NCI-H1436 (cell line): Measurements from ENCODE around the gene PROK2.

Experiments used
- DNase-seq: peaks from one replicate; lab custom pipeline; 2025; lab: John Stamatoyannopoulos, UW

The PROK2 gene

DNA sequence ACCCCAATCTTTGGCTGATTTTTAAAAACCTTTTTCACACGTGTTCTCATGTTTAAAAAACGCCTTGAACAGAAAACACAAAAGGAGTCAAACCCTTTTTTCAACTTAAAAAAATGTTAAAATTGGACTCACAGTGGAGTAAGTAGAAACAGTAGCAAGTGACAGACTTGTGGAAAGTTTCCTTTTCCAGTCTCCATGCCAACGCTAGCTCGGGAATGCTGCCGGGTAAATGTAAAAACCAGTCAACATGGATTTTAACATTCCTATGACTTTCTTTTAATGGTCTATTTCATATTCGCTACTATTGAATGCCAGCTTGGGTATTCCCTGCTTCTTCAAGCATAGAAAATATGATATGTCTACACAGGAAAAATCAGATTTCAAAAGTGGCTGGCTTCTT is 1.6 kb upstream of the PROK2 start:
- no peak for DNase-seq

DNA sequence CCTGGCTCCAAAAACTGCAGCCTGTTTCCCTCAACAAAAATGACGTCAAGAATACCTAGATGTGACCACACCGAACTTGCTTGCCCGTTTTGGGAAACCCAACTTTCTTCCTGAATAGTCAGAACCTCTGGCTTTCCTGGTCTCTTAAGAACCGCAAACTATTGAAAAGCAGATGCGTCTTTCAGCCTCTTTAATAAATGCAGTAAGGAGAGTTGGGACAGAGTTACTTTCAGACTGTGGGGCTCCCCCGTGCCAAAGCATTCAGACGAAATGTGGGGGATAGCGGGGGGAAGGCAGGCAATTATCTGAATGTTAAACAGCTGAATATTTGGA is 1.2 kb upstream of the PROK2 start:
- no peak for DNase-seq

DNA sequence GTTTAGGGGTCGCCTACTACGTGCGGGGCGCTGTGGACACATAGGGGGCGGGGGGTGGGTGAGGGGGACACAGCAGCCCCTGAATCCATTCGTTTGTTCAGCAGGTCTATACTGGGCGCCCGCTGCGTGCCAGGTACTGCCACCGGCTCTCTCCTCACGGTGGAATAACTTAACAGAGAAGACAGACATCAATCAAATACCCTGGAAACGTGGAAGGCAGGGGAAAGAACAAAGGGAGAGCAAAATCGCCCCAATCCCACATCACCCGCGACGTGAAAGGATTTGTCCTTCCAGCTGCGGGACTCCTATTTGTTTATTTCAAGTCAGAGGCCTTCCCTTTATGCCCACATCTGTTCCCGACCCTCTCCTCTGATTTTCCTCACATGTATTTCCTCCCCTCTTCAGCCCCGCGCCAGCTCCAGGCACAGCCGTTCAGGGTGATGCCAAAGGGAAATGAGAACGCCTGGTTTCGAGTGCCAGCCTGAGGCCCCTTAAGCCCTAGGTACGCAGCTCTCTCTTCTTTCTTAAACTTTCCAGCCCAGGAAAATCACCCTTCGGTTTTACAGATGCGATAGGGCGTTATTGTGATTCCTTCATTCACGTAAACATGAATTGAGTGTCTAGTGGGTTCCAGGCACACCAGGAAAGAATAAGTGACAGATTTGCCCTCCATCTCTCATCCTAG is 726 bp upstream of the PROK2 start:
- no peak for DNase-seq

DNA sequence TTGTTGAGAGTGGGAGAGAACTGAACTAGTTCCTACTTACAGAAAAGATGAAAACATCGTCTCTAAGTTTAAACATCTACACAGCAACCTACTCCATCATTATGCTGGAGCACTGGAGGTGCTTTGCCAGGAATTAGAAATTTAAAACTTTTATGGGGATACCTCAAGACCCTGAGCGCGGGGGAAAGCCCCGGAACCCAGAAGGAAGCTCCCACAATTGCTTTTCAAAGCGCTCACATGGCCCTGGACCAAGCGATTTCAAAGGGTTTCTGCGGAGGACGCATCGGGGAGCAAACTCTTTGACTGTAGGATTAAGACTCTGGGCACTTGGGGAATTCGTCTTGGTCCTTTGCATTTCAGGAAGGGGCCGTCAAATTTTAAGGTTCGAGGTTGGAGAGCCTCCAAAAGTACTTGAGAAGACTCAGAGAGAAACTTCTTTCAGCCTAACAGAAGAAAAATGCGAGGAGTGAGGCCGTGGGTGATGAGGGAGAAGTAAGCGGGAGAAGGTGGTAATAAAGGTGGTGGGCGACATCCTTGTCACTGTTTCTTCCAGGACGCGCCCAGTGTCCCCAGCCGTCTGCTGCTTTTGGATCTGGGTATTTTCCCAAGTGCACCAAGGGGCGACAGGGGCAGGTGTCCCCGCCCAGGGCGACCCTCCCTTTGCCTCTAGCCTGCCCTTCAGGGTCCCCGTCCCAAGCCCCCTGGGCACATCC is 591 bp downstream of the PROK2 start:
- DNase-seq: no peak

DNA sequence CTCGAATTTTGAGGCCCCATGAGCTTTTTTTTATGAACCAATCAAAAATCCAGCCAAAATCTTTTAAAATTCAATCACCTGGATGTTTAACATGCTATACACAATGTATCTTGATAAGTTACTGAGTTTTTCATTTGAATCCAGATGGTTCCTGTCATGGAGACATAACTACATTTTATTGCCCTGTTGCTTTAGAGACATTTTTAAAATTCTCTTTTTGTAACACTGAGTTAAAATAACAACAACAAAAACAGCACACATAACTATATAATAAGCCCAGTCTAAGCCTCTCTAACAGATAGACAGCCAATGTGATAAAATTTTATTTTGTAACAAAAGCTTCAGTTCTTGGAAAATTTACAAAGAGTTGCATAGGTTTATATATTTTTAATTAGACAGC is 1.8 kb downstream of the PROK2 start:
- no peak for DNase-seq

DNA sequence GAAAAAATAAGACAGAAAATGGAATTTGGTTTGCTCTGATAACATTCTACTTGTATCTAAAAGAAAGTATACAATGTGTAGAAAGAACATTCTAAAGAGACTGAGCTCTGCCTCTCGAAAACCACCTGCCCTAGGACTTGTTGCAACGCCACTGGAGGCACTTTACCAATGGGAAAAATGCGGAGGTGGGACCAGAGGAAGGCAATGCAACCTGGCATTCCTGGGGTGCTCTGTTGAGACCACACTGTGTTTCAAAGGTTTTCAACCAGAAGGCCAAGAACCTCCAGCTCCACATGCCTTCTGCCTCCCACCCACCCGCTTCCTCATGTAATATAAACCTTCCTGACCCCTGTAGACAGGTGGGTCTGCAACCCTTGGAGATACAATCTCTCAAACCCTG is 4.5 kb downstream of the PROK2 start:
- DNase-seq: no peak

DNA sequence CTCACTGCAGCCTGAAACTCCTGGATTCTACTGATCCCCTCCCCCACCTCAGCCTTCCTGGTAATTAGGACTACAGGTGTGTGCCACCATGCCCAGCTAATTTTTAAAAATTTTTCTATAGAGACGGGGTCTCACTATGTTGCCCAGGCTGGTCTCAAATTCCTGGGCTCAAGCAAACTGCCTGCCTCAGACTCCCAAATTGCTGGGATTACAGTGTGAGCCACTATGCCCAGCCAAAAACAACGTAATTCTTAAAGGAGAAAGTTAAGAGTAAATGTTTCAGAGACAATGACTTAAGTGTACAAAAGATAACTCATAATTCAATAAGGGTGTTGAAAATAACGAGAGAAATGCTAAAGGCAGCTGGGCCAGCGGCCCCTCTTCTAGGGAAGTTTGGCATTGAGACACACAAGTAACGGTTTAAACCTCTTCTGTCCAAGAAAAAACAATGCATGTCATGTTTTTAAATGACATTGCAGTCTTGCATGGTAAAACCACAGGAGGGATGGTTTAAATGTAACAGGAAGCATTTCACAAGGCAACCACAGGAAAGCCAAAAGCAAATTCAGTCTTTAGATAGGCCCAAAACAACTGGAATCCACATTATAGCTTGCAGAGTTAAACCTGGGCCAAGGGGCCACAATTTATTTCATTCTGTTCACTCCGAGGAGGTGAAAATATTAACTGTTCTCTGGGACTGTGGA is 5.1 kb downstream of the PROK2 start:
- no peak for DNase-seq

DNA sequence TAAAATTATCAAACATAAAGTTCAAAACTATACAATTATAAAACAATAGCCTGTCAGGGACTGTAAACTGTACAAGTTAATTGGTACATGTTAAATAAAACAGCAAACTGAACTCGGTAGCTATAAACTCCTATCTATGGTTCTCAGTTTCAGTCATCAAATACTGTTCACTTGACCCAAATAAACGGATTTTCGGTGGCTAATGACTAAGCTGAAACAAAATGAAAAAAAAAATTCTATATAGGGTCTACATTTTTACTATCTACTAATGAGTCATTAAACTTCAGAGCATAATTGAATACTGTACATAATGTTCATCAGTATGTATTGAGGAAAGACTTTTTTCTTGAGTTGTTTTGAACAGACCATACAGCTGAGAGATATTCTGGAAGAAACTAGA is 6.6 kb downstream of the PROK2 start:
- DNase-seq: no peak

DNA sequence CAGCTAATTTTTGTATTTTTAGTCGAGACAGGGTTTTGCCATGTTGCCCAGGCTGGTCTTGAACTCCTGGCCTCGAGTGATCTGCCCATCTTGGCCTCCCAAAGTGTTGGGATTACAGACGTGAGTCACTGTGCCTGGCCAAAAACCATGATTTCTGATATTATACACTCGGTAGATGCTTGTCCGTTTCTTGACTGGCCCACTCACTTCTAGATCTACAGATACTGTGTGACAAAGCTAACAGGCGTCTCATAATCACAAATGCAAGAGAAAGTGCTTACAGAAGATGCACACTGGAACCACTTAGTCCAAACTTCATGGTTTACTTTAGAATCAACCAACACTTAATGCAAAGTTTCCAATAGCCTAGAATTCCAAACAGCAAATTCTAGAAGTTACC is 8.4 kb downstream of the PROK2 start:
- DNase-seq: no peak

DNA sequence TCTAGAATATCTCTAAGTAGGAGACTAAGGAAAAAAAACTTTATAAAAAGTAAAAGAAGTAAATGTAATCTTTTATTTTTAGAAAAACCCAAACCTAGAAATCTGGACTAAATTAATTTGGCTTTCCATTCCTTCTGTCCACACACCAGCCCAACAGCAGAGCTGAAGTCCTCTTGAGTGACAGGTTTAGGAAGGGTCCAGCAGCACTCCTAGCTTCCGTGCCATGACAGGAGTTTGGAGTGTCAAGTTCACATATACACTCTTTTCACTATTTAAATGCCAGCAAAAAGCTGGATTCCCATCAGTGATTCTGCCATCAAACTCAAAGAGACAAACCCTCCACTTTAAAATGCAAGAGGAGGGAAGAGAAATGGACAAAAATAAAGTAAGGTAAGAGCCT is 13.1 kb downstream of the PROK2 start:
- DNase-seq: no peak

DNA sequence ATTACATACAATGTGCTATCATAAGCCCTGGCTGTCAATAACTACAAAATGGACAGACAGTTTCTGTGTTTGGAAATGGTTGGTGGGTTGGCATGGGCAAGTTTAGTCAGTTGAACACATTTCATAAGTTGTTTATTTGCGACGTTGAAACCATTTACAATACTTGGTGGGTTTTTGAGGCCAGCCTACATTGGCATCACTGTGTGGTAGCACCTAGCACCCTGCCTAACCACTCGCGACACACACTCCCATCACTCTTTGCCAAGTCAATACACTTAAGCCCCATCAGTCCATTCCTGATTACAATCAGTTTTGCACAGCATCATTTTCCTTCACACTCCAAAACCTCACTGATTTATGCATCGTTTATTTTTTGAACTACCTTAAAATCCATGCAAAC is 13.8 kb downstream of the PROK2 start:
- no peak for DNase-seq

DNA sequence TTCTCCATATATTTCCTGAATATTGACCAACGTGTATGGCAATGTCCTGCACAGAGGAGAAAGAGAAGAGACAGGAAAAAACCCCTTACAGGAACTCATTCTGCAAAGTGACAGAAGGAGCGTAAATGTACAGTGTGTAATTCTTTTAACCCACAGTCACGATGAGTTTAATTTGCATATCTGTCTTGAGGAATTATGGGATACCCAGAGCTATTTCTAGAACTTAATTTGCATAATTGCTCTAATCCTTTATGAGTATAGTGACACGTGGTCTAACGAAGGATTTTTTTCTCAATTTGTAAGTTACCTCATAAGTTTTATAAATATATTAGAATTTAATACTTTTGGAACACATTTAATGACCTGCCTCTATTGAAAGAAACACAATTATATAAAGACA is 21.5 kb downstream of the PROK2 start:
- no peak for DNase-seq

DNA sequence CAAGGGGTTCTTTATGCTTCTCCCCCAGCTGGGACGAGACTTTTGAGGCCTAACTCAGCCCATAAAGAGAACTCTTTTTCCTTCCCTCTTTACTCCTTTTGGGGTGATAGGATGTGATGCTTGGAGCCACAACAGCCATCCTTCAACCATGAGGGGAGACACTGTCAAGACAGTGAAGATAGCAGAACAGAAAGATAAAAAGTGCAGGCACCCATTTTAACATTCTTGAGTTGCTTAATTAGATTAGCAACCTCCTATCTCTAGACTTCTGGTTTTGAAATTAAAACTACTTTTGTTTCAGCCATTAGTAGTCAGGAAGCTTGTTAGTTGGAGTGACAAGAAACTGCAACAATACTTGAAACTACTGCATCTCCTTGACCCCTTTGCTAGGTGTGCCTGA is 24.8 kb downstream of the PROK2 start:
- DNase-seq: no peak

DNA sequence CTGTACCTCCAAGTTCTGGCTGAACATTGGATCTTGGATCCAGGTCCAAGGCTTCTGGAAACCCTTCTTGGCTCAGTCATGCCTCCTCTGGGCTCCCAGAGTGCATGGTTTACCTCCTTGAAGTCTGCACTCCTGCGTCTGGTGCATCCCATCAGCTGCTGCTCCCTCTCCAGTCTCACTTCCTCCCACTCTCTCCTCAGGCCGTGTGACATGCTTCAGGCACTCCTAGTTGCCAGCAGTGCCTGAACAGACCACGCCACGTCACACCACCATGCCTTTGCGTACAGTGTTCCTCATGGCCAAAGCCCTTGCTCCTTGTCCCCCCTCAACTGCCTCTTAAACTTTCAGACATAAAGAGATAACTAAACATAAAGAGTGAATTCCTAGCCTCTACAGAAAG is 25.5 kb downstream of the PROK2 start:
- no peak for DNase-seq

DNA sequence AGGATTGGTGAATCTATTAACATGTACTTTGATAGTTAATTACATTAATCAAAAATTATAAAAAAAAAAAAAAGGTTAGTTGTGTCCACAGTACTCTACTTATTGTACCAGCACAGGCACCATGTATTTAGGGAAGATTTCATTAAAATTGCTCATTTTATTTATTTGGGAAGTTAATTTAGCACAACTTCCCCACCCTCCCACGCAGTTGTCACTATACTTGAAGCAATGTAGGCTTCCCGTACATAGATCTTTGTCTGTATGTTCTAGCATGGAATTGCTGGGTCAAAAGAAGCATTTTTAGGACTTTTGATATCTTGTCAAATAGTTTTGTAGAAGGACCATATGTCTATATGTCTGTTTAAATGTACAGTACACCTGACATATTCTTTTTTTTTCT is 26.9 kb downstream of the PROK2 start:
- DNase-seq: no peak

DNA sequence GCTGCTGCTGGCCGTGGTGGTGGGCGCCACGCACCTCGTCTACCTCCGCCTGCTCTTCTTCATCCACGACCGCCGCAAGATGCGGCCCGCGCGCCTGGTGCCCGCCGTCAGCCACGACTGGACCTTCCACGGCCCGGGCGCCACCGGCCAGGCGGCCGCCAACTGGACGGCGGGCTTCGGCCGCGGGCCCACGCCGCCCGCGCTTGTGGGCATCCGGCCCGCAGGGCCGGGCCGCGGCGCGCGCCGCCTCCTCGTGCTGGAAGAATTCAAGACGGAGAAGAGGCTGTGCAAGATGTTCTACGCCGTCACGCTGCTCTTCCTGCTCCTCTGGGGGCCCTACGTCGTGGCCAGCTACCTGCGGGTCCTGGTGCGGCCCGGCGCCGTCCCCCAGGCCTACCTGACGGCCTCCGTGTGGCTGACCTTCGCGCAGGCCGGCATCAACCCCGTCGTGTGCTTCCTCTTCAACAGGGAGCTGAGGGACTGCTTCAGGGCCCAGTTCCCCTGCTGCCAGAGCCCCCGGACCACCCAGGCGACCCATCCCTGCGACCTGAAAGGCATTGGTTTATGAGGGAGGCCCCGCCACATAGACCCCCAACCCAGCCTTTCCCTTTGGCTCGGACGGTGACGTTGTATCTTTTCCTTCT is 30.2 kb downstream of the PROK2 start:
- DNase-seq: no peak

DNA sequence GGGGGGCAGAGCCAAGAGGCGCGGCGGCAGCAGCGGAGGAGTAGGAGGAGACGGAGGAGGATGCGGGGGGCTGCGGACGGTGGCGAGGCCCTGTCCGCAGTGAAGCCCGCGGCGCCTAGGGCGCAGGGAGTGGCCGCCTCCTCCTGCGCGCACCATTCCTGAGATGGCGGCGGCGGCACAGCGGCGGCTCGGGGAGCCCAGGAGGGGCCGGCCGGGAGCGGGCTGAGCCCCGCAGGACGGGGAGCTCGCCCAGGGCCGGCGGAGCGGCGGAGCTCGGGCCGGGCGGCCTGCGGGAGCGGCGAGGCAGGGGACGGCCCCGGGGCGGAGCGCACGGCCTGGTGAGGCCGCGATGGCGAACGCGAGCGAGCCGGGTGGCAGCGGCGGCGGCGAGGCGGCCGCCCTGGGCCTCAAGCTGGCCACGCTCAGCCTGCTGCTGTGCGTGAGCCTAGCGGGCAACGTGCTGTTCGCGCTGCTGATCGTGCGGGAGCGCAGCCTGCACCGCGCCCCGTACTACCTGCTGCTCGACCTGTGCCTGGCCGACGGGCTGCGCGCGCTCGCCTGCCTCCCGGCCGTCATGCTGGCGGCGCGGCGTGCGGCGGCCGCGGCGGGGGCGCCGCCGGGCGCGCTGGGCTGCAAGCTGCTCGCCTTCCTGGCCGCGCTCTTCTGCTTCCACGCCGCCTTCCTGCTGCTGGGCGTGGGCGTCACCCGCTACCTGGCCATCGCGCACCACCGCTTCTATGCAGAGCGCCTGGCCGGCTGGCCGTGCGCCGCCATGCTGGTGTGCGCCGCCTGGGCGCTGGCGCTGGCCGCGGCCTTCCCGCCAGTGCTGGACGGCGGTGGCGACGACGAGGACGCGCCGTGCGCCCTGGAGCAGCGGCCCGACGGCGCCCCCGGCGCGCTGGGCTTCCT is 31.0 kb downstream of the PROK2 start, which contains the start of gene GPR27:
Gene GPR27, plus strand, starts transcription at position 155 of the 909 bp plus-strand sequence. Its CDS starts 195 bp downstream, at position 350.
- no peak for DNase-seq

DNA sequence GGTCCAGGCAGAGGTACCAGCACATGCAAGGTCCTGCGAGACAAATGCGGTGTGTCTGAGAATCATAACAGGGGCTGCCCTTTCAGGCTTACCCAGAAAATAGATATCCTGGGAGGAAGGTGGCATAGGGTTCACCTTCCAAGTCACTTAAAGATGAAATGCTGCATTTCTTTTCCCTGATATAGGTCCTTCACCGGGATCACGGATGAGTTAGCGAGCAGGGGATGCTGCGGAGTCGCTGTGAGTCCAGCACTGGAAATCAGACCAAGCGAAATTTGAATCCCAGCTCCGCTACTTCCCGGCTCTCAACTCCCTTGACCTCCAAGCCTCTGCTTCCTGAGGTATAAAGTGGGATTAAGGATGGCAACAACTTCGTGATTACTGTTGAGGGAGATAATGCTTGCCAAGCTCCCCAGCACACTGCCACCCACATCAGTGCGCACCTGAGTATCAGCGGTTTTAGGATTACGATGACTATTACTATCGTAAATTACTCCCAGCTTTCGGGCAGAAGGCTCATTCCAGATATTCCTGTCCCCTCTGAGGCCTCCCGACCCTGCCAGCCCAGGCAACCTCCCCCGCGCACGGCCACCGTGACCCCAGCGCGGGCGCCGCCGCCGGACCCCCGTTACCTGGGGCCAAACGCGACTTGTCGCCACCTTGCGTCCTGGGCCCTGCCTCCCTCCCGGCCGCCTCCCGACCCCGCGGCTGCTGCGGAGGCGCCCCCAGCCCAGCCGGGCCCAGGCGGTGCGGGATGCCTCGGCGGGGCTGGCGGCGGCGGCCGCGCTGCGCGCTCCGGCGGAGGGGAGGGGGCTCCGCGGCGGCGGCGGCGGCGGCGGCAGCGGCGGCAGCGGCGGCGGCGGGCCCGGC is 31.9 kb downstream of the PROK2 start:
- DNase-seq: no peak

DNA sequence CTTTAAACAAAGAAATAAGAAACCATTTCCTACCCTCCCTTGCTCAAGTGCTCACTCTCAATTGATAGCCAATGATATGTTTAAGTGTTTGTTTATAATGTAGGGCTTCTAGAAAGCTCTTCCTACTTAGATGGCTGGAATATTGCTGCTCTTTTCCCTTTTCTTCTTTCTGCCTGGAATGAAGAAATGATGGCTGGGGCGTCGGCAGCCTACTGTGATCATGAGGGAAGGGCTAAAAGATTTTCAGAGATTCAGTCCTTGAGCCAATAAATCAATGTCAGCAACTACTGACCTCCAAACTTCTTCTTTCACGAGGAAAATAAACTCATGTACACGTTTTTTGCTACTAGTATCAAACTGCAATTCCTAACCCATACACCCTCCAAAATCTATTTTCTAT is 33.3 kb downstream of the PROK2 start:
- no peak for DNase-seq

DNA sequence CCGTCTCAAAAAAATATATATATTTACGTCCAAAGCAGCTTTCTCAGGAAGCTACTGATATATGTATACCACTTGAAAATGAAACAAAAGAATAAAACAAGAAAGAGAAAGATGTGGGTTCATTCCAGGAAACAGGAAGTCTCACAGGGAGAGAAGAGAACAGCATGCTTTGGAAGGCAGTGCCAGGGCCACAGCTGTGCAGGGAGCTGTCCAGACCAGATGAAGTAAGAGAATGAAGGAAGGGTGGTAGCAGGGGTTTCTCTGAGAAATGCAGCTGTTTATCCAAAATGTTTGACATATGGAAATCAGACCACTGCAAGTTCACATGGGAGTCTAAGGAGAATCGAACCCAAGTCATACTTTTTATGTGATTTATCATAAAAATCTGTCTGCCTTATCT is 40.2 kb downstream of the PROK2 start:
- no peak for DNase-seq

DNA sequence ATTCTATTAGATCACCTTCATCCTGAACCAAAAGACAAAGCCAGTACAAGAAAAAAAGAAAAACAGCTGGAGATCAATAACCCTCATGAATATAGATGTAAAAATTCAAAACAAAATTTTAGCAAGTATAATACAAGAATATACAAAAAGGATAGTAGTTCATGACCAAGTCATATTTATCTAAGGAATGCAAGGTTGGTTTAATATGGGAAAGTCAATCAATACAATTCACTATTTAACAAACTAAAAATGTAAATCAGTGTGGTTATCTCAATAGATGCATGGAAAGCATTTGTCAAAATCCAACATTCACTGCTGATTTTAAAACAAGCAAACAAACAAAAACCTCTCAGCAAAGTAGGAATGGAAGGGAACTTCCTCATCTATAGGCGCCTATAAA is 42.3 kb downstream of the PROK2 start:
- no peak for DNase-seq
